Activated CD8-positive, alpha-beta memory T cell treated with anti-CD3 and anti-CD28 coated beads, Interleukin-2, amount 50 U/mL, for 4 hours (primary cell): ENCODE data around the gene SERPINA5.
"Not testable (repeated sequence)": the region's sequence is repeated elsewhere in the genome, so short reads cannot be mapped to it uniquely, and the experiment has no call there.

ENCODE experiments used
- DNase-seq: peaks from one replicate; pipeline ENCODE4 v3.0.0-alpha.2; 2020

Gene SERPINA5

GRCh38 chr14:94628578-94628977 is 47.4 kb downstream of the SERPINA5 start:
- DNase-seq: no peak

GRCh38 chr14:94630396-94630795 is 49.2 kb downstream of the SERPINA5 start:
- no peak for DNase-seq

GRCh38 chr14:94631050-94631449 is 49.8 kb downstream of the SERPINA5 start:
- no peak for DNase-seq

- DNase-seq: no peak
Measured at GRCh38 chr14:94631536-94632304, 50.5 kb downstream of the SERPINA5 start.

GRCh38 chr14:94632305-94632590 is 51.0 kb downstream of the SERPINA5 start:
- DNase-seq: no peak

DNA sequence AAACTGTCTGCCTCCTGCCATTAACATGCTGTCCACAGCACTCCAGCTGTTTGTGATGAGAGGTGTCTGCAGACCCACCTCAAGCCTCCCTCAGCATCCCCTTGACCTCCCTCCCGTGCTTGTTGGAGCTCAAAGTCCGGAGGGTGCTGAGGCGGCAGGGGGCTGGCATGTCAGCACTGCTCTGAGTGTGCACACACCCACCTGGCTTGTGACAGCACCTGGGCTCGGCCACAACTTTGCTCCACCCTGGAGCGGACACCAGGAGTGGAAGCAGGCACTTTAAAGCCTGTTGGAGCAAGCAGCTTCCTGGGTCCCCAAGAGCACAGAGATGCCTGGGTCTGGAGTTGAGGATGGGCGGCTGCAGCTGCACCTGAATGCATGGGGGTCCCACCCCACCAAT is 51.9 kb downstream of the SERPINA5 start:
- no peak for DNase-seq

DNA sequence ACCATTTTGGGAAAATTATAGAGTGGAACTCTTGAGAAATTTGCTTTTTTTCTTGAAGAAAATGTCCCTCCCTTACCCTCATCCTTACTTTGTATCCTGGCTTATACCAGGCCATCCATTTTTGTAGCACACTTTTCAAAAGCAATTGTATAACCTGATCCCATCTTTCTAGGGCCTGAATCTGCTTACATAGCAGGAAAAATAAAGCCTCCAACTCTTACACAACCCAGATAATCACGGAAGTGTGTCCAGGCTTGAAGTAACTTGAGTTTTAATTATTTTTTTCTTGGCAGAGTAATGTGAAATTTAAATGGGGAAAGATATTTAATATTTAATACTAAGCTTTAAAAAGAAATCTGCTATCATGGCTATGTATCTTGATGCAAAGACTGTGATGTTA is 53.9 kb downstream of the SERPINA5 start:
- no peak for DNase-seq

GRCh38 chr14:94636744-94637412 is 55.7 kb downstream of the SERPINA5 start:
- DNase-seq: no peak

DNA sequence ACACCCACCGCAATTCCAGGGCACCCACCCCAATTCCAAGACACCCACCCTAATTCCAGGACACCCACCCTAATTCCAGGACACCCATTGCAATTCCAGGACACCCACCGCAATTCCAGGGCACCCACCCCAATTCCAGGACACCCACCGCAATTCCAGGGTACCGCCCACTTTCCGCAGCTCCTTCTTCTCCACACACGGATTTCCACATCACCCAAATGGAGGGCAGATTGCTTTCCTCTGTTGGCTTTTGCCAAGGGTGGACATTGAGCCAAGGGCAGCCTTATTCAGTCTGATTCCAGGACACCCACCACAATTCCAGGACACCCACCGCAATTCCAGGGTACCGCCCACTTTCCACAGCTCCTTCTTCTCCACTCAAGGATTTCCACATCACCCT is 56.6 kb downstream of the SERPINA5 start:
- not testable (repeated sequence) for DNase-seq

GRCh38 chr14:94638339-94638738 is 57.1 kb downstream of the SERPINA5 start:
- DNase-seq: no peak

DNA sequence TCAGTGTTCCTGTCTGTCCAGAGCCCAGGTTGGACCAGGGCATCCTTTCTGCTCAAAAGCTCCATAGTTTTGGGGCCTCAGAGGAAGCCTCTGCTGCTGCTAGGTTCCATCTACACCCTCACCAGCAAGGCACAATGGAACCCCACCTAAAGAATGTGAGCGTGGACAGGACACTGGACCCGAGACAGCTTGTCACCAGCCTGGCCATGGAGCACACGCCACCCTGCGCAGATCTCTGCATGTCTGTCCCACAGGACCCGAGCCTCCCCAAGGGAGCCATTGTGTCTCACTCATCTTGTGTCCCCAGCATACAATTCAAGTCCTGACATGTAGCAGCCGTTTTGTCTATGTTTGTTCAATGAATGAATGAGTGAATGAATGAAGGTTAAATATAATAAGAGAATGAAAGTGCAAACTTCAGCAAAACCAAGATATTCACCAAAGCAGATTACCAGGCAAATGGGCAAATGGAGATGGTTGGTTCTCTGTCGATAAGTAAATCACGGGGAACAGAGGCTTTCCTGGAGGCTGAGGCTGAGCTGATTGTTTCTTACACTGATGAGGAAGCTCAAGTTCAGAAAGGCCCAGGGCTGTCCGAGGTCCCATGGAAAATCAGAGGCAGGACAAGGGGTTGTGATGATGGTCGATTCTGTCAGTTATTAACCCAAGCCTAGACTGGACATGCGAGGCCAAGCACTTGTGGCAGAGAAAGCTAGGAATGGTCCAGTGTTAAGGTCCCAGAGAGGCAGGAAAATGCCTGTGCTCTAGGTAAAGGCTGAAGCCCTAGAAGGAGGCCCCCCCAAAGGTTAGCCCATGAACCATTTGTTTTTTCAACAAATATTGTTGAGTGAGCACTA is 58.0 kb downstream of the SERPINA5 start:
- no peak for DNase-seq

GRCh38 chr14:94640721-94641631 is 59.8 kb downstream of the SERPINA5 start:
- no peak for DNase-seq

DNA sequence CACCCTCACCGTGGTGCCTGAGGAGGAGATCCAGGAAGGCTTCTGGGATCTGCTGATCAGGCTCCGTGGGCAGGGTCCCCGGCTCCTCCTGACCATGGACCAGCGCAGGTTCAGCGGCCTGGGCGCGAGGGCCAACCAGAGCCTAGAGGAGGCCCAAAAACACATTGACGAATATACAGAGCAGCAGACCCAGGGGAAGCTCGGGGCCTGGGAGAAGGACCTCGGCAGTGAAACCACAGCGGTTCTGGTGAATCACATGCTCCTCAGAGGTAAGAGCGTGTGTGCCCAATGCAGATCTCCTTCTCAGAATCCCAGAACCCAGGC is 60.4 kb downstream of the SERPINA5 start:
- no peak for DNase-seq
